ENCODE results near the gene ZBTB16.

ZBTB16 gene

GRCh38 chr11:114109206-114110090, 49.9 kb downstream of the ZBTB16 start:
- no peak for DNase-seq

GRCh38 chr11:114110123-114110522, 50.6 kb downstream of the ZBTB16 start:
- no peak for DNase-seq

DNA sequence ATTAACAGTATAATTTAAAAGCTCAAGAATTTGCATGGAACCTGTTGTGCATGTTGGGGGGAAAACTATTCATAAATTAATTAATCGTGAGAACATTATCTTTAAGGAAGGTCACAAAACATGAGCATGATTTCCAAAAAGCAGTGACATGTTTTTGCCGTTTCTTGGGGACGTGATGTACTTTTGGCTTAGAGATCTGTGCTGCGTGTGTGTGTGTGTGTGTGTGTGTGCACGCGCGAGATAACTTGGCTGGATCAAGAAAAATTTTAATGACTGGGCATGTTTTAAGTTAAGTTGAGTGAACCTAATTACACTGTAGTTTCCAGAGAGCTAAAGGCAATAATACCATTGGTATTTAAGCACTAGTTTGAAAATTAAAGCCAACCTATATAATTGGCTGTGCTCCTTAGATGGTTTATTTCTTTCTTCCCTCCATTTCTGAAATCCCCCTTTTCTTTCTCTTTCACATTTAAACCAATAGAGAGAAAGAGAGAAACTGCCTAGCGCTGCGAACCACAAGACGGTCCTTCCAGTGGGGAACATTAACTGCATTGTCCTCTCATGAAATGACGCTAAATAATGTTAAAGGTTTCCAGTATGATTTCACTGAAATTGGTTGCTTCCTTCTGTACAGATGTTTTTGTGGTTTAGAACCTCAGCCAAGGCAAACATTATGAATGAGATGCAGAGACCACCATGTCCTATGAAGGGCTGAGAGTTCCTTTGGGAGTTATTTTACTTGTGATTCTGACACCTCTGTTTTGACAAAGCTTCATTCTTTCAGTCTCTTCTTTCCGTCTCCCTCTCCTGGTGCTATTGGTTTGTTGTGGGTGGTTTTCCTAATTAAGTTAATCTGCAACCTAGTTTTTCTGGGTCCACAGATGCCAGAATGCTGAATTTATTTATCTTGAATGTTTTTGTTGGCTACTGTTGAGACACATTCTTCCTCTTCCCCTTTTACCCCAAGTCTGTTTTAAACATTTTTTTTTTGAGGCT, 51.7 kb downstream of the ZBTB16 start:
- no peak for DNase-seq

DNA sequence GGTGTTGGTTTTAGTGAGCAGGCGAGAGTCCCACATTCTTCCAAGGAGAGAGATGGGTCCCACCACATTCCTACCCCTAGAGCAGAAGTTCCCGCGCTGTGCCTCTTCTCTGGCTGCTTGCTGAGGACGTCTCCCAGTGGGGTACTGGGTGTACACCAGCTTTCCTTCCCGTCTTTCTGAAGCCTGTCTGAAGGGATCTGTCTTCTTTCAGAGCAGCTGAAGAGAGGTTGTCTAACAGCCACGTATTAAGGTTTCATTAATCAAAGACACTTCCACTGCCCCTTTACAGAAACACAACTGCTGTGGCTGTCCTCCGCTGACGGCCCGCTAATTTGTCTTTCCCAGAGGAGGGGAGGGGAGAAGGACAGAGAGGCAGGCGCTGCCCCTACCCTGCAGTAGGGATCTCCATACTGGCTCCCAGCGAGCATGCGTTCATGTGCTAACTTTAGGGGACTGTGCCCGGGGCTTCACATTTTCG, 56.0 kb downstream of the ZBTB16 start:
- DNase-seq: no peak

GRCh38 chr11:114116357-114116756, 56.8 kb downstream of the ZBTB16 start:
- no peak for DNase-seq

DNA sequence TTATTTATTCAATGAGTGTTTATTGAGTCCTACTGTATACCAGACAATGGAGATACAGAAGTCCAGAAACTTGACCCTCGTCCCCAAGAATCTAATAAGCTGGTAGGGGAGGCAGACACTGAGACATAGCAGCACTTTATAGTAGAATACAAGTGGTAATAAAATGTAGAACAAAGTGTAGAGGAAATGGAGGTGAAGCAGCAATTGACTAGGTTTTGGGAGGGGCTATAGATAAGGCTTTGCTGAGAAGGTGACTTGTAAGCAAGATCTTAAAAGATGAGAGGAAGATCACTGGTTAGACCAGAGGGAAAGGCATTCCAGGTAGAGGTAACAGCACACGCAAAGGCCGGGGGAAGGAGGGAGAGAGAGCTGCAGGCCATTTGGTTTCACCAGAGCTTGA, 57.3 kb downstream of the ZBTB16 start:
- no peak for DNase-seq

DNA sequence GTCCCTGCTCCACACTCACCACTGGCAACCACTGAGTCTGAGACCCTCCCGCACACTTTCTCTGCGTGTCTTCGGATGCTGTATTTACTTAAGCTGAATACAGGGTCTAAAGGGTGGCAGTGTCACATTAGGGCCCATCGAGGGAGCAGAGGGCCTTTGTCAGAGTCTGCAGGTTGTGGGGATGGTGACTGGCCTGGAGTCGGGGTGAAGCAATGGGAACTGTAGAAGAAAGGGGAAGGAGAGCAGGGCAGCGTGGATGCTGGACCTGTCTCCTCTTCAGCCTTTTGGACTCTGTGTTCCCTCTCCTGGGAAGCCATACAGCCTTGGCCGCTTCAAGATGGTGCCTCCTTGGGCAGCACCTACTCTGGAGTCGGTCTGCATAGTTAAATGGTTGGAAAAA, 61.1 kb downstream of the ZBTB16 start:
- DNase-seq: no peak

DNA sequence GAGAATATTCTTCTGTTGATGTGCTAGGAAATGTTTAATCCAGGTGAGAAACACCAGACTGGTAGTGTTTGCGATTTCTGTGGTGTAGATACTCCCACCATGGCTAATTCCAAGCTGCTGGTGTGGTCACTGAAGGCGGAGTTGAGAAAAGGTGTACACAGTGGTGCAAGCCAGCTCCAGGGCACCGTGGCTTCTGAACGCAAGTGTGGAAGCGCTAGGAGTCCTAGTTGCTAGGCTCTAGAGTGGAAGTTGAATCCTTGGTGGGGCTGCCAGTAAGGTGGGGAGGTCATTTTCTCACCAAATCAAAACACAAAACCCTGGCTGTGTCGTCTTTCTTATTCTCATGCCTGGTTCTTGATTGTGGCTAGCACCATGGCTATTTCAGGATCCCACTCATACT, 61.6 kb downstream of the ZBTB16 start:
- DNase-seq: no peak

DNA sequence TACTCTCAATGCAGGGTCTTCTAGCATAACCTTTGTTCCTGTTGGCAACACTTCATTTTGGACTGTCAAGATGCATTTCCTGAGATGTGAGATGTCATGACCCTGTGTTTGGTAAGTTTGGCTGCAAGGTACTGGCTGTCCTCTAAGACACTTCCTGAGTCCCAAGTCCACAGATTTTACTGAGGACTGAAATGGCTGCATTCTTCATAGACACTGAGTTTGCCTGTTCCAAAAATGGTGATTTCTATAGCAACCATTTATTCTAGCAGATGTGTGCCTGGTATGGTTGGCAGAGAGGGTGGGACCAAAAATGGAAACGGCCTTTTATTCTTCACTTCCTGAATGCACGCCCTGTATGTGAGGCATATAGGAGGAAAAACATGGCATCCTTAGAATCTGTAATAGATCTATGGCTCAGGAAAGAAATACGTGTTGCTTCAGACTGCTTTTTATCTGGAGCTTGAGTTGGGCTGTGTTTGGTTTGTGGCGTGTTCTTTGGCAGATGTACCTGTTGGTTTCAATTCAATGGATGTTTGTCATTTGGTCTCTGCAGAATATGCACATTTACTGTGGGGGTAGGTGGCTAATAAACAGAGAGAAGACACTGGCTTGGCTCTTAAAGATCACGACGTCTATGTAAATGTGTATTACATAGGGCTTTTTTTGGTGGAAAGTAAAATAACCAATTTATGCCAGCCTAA, 62.4 kb downstream of the ZBTB16 start:
- DNase-seq: no peak

- no peak for DNase-seq
Observed at GRCh38 chr11:114122686-114123085, 63.2 kb downstream of the ZBTB16 start.

DNA sequence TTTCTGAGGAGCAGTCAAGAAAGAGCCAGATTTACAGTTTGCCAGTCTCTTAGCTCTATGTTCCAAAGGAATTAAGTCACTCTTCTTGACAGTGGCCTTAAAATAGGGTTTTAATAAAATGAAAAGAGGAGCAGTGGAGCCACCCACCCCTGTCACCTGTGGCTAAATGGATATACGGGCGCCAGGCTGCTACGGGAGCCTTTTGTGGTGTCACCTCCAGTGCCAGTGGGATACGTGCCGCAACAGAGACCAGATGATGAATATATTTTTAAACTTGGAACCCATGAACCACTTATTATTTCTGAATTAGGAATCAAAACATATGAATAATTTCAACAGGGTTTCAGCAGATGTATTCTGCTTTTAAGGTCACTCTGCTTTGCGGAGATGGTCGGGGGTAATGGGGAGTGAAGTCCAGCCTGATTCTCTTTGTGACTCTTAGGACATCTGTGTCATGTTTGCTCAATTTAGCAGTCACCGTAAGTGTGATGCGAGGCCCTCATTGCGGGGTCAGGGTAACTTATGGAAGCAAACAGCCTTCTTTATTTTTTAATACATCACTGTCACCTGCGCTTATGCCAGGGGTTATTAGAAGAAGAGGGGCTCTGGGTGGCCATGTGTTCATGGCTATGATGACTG, 64.3 kb downstream of the ZBTB16 start:
- DNase-seq: no peak

GRCh38 chr11:114124601-114125144, 65.2 kb downstream of the ZBTB16 start:
- no peak for DNase-seq

DNA sequence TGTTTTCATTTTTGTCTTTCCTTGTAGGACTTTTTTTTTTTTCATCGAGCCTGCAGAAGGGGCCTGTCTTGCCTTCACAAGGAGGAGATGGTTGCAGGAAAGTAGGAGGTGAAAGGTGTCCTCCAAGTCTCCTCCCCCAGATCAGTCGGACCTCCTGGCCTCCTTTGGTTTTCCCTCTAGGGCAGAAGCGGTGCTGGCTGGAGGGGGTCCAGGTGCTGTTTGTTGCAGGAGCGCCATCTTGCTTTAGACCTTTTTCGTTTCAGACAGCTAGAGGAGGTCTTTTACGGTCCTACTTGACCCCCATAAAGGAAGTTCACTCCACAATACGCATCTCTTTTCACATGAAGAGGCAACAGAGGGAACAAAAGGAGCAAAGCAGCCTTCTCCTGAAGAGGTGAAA, 66.0 kb downstream of the ZBTB16 start:
- no peak for DNase-seq

- DNase-seq: no peak
Observed at GRCh38 chr11:114125959-114126358, 66.4 kb downstream of the ZBTB16 start.

DNA sequence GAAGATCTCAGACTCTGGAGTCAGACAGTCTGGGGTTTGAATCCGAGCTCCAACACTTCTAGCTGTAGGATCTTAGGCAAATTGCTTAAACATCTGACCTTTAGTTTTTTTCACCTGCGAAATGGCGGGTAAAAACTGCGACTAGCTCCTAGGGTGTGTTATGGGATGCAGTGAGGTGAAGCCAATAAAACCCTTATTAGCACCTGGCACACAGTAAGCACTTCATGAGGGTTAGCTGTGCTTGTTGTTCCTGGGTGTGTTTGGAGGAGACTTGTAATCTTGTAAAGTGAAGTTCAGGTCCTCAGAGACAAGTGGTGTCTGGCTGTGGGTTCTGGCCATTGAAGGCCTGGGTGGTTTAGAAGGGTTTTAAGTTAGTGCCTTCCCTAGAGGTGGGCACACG, 68.9 kb downstream of the ZBTB16 start:
- no peak for DNase-seq

DNA sequence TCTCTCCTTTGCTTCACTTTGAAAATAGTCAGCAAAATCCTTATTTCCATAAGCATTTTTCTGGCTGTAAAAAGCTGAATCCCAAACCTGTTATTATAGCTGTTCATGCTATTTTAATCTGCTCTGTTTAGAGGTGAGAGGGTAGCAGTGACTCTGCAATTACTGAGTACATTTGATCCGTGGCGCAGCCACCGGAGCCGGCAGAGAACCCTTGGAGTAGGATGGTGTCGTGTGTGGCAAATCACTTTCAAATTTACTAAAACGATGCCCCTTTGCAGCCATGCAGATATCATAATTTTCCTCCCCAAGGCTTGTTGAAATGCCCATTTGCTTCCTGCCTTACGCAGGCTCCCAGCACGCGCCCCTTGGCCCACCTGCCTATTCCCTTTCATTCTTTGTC, 69.6 kb downstream of the ZBTB16 start:
- no peak for DNase-seq

DNA sequence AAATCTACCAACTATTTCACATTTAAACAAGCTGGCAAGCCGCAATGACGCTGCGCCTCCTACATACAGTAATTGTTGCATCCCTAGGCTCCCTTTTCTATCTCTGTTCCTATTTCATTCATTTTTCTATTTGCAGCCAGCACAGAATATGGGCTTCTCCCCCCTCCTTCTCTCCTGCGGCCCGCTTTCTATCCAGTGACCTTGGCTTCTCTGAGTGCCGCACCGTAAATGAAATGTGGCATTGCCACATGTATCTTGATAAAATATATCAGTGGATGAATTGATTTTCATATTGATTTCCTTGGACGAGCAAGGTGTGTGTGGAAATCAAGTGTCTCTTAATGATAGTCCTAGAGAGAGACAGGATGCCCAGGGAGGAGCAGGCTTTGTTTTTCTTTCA, 70.2 kb downstream of the ZBTB16 start:
- no peak for DNase-seq

DNA sequence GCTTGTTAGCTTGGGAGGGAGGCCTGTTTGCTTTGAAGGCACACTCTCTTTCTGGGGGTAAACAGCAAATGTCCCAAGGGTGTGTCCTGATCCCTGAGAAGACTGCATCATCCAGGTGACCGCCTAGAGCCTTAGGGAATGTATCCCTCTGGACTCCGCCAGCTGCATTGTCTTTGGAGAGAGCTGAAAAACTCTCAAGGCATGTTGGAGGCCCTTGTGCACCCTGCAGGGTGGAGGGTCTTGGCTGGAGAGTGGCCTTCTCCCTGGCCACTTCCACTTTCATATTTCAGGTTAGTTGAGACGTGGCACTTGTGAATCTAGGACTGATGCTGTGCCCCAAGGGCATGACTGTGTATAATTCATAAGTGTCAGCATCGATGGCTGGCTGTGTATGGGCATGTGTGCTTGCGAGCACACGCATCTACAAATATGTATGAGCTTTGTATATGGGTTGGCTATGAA, 70.6 kb downstream of the ZBTB16 start:
- DNase-seq: no peak

- DNase-seq: no peak
Observed at GRCh38 chr11:114130629-114131277, 71.2 kb downstream of the ZBTB16 start.

DNA sequence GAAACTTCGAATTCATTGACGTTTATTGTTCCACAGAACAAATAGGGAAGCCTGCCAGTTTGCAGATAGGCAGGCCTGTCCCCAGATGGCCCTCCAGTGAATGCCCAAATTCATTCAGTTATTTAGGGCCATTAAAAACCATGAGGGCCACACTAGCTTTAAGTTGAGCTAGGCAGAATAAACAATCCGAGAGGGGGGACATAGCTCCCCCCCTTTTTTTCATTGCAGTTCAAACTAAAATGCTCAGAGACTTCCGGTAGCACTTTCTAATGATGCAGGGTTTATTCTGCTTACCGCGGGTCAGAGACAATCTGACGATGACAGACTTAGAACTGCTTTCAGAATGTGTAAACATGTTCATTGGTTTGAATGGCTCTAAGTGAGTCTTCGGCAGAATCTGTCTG, 72.0 kb downstream of the ZBTB16 start:
- no peak for DNase-seq

GRCh38 chr11:114132417-114132816, 72.9 kb downstream of the ZBTB16 start:
- DNase-seq: no peak

Measured in stimulated activated CD8-positive, alpha-beta memory T cell treated with anti-CD3 and anti-CD28 coated beads, Interleukin-4, amount 100 ng/mL, for 48 hours (primary cell).